HG02981 (cell line): ENCODE results near the gene MET.
"Not testable (repeated sequence)": the region's sequence is repeated elsewhere in the genome, so short reads cannot be mapped to it uniquely, and the experiment has no call there.

Experiments used
- ATAC-seq: cut with Tn5 transposase; IDR thresholded peaks from one replicate; pipeline ENCODE4 v1.9.1; 2021; ENCODE audit warnings: mild to moderate bottlenecking, moderate library complexity; ENCODE audit not compliant: unreplicated experiment

Gene MET

DNA sequence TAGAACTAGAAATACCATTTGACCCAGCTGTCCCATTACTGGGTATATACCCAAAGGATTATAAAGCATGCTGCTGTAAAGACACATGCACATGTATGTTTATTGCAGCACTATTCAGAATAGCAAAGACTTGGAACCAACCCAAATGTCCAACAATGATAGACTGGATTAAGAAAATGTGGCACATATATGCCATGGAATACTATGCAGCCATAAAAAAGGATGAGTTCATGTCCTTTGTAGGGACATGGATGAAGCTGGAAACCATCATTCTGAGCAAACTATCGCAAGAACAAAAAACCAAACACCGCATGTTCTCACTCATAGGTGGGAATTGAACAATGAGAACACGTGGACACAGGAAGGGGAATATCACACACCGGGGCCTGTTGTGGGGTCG is 74.4 kb downstream of the MET start:
- not testable (repeated sequence) for ATAC-seq

DNA sequence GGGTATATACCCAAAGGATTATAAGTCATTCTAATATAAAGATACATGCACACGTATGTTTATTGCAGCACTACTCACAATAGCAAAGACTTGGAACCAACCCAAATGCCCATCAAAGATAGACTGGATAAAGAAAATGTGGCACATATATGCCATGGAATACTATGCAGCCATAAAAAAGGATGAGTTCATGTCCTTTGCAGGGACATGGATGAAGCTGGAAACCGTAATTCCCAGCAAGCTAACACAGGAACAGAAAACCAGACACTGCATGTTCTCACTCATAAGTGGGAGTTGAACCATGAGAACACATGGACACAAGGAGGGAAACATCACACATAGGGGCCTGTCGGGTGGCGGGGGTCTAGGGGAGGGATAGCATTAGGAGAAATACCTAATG is 79.1 kb downstream of the MET start:
- not testable (repeated sequence) for ATAC-seq

DNA sequence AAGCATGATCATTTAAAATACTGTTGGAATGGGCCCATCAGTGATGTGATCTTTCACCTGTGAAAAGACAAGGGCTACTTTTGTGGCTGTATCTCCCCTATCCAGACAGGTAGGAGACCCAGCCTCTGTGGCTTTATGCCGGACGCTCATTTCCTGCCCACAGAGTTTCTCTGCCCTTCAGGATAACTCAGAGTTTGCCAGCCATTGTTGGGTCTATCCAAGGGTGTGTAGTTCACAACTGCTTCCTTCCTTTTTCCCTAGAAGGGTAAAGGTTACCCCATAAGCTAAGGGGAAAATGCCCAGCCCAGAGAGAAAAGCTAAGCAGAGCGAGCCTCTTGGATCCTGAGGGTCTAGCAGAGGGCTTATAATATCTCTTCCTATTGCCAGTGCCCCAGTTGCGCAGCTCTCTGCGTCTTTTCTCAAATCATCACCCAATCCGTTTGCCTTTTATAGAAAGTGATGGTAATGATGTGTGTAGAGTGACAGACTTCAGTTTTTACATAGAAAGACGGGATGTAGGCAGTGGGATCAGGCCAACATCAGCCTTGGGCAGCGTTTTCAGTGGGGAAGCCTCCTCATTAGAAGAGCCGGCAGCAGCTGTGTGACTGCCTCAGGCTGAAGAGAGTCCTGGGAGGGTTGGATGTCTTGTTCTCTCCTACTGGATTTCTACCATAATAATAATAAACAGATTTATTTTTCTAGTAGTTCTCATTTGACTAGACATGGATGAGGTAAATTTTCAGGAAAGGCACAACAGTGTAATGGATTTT is 80.5 kb downstream of the MET start:
- no peak for ATAC-seq

DNA sequence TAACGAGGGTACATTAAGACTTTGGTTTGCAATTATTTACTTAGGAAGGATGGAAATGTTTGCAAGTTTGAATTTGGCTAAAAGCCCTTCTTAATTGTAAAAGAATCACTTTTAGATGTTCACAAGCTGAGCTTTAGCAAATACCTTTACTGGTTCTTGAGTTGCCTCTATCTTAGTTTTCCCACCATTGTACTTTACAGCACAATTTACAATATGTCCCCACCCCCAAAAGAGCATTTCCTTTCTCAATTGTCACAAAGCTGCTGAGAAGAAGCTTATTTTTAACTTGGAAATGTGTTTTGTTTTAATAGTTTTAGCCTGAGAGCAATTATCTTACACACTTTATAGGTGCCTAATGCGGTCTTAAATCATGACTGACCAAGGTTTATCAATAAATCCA is 81.1 kb downstream of the MET start:
- no peak for ATAC-seq

DNA sequence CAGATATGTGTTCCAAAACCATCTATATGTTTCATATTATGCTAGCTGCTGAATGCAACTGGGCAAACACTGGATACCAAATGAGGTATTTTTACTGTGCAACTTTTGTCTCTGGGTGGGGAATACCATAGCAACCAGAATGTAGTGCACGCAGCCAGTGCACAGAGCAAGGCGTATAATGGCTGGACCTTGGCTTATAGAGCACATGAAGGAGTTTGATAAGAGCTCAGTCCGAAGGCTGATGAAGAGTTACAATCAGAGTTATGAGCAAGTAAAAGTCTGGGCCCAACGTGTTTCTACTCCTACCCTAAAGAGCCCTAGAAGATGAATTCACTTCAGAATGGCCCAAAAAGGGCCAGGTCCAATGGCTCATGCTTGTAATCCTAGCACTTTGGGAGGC is 82.2 kb downstream of the MET start:
- ATAC-seq: no peak

DNA sequence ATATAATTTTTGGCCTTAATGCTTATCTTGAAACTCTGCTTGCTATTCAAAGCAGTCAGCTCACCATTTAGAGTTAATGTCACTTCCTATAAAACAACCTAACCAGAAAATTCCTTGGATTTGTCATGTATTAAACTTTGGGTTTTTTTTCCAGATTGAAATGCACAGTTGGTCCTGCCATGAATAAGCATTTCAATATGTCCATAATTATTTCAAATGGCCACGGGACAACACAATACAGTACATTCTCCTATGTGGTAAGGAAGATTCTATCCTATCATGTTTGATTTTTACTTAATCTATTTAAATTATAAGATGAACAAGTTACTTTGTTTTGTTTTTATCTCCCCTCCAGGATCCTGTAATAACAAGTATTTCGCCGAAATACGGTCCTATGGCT is 85.3 kb downstream of the MET start:
- ATAC-seq: no peak

DNA sequence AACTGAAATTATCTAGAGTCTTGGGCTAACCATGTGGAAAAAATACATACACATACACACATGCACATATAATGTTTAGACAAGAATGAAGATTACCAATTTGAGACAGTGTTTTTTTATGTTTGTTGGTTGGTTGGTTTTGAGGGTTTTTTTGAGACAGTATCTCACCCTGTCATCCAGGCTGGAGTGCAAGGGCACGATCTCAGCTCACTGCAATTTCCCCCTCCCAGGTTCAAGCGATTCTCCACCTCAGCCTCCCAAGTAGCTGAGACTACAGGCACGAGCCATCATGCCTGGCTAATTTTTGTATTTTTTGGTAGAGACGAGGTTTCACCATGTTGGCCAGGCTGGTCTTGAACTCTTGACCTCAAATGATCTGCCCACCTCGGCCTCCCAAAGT is 87.6 kb downstream of the MET start:
- ATAC-seq: not testable (repeated sequence)

DNA sequence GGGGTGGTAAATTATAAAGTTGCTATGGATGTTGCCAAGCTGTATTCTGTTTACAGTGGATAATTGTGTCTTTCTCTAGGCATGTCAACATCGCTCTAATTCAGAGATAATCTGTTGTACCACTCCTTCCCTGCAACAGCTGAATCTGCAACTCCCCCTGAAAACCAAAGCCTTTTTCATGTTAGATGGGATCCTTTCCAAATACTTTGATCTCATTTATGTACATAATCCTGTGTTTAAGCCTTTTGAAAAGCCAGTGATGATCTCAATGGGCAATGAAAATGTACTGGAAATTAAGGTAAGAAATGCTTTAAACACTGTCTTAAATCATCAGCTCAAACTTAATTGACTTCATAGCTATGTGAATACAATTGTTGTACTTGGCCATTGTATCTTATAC is 91.0 kb downstream of the MET start:
- no peak for ATAC-seq

DNA sequence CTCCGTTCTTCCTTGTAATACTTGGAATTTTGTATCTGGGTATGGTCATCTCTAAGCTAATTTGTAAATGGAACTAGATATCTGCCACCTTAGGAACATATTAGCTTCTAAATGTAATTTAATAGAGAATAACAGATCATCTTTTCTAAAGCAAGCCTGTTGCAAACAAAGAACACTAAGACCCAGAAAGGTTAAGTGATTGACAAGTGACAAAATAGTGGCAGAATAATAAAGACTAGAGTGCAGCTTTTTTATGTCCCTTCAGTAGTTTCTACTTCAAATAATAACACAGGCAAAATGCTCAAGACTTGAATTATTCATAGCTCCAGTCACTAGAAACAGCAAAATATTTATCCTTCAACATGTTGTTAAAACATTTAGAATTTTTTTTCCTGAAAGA is 91.7 kb downstream of the MET start:
- ATAC-seq: no peak

DNA sequence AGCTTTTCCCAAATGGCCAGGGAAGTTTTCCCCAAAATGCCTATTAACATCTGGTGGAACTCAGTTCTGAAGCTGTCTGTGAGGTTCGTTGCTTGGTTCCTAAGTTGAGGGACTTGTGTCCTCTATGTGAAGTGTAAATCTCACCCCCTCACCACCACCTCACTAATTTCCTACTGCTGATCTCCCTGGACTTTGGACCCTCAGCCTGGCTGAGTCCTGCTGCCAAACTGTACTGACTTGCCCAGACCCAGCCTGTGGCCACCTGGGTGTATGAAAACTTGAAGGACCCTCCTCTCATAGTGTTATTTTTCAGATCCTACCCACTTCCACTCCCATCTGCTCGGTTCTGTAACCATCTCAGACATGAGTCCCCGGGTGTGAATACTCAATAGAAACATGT is 94.9 kb downstream of the MET start:
- no peak for ATAC-seq

DNA sequence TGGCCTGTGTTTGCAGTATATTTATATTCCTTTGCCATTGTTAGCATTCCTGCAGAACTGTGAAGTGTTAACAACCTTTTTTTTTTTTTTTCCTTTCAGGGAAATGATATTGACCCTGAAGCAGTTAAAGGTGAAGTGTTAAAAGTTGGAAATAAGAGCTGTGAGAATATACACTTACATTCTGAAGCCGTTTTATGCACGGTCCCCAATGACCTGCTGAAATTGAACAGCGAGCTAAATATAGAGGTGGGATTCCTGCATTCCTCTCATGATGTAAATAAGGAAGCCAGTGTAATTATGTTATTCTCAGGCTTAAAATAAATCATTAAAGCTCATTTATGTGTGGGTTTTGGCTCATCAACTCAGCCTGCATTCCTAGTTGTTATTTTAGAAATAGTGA is 97.5 kb downstream of the MET start:
- ATAC-seq: no peak

DNA sequence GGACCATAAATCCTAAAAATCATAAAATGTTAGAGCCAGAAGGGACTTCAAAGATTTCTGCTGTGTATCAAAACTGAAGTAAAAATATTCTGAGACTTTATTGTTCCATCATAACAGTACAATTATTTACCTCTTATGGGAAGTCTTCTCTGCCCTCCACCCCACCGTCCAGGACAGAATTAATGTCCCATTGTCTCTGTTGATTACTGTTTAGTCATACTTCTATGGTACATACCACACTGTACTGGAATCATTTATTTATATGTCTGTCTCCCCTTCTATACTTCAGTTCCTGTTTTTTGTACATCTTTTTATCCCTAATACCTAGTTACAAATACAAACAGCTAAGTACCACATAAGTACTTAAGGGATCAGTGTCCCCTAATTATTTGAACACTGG is 98.9 kb downstream of the MET start:
- ATAC-seq: no peak

DNA sequence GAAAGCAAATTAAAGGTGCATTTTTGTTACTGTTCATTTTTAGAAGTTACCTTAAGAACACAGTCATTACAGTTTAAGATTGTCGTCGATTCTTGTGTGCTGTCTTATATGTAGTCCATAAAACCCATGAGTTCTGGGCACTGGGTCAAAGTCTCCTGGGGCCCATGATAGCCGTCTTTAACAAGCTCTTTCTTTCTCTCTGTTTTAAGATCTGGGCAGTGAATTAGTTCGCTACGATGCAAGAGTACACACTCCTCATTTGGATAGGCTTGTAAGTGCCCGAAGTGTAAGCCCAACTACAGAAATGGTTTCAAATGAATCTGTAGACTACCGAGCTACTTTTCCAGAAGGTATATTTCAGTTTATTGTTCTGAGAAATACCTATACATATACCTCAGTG is 99.6 kb downstream of the MET start:
- no peak for ATAC-seq

DNA sequence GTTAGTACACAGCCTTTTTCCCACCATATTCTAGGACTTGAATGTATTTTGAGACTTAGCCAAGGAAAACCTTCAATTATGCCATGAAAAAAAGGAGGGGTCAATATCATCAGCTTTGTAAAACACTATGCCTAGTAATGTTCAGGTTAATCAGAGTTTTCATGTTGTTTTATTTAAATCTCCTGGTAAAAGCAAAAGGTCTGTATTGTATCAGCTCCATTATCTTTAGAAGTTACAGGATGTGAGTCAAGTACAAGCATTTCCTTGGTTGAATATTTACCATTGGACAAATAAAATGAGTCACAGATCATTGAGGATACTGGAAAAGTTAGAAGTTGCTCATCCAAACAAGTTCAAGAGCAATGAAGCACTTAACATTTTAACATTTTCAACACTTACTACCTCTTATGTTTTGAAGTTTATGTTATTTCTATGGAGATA is 100.4 kb downstream of the MET start:
- ATAC-seq: no peak

DNA sequence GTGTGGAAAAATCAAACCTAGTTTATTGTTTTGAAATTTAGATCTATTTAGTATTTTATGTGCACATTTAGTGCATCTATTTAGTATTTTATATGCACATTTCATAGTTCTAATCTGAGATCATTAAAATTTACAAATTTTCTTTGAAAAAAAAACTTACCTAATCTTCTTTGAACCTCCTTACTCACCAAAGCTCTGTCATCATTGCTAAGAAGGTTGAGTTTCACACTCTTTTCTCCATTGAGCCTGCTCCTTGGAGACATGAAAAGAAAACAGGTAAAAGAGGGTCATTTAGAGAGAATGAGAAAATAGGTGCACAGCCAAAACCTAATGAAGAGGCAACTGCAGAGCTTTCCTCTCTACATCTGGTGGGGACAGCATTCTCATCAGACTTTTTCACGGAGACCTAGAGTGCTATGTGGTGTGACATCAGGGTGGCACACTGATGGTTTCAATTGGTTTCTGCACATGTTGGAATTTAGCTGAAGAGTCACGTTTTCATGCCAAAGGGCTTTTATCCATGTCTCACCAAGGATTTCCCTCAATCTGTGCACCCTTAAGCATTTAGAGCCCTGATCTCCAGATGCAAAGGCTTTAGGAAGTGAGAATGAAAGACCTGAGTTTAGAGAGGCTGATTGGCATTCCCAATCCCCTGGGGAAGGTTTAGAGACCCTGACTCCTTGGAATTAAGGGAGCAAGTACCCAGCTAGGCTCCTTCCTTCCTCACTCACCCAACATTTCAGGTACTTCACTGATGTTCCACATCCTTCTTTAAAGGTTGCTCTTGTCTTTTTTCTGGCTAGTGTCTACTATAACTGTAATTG is 101.1 kb downstream of the MET start:
- ATAC-seq: no peak

DNA sequence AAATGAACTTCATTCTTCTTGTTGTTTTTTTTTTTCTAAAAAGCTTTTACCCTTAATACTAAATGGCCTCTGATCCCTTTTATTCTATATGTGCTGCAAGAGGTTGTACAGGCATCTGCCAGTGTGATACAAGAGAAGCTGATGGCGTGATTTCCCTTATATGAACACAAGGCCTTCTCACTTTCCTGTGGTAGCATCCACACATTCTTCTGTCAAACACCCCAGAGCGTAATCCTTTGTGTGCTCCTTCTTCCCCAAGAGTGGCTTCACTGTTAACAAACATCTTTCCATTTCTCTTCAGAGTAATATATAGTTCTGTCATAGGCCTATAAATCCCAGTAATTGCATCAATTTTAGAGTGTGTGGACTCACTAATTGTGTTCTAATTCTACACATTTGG is 104.0 kb downstream of the MET start:
- ATAC-seq: no peak

DNA sequence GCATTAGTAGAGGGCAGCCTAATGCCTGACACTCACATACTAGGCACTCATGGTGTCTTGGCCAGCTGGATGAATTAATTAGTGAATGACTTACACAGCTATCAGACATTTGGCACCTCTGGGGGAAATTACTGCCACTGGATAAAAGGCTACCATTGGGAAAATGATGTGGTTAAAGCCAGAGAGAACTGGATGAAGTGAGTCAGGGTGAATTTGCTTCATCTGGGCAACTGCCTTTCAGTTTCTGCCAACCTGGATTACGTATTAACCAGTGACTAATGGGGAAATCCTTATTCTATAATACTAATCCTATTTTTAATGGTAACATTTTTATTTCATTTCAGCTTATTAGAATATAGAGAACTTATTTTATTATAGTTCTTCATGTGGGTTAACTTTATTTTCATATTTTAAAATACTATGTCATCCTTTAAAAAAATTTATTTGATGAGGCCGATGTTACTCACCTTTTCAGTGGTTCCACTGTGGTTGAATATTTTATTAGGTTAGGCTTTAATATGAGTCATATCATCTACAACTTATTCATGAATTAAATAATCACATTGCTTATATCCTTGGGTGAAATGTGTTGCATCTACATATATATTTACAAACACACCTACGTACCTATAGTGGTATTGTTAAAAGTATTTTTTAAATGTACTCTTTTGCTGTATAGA is 104.8 kb downstream of the MET start:
- ATAC-seq: peak; percentile 69

DNA sequence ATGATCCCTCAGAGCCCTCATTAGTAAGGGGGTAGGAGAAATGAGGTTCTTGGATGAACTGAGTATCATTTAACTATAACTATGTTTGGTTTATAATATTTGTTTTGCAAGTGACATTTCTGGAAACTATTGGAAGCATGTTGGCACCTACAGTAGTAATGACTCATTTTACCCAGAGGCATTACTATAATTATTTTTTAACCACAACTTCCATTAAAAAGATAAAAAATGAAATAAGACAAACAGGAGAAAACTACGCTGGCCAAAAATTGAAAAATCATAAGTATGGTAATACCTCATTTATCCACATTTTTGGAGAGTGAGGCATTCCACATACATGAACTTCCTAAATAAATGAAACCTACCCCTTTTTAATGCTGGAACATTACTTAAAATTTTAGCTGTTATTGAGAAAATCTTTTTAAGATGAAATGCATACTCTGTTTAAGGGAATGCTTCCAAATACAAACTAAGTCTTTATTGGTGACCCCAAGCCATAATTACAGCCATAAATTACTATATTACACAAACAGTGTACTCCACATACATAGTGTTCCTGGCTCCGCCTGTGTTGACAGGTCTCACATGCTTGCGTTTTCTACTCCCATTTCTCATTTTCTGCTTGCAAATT is 105.8 kb downstream of the MET start:
- no peak for ATAC-seq

DNA sequence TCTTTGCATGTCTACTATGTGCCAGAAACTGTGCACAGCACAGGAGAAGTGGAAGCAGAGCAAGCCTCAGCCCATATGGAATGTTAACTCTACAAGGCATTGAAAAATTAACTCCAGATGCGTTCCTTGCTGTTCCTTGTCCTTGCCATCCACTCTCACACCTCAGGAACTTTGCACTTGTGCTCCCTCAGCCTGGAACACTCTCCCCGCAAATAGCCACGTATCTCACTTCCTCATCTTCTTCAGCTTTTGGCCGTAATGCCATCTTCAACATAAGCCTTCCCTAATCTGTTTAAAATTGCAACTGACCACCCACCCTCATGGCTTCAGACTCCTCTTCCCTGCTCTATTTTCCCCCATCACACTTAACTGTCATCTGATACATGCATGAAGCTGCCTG is 107.2 kb downstream of the MET start:
- ATAC-seq: no peak

DNA sequence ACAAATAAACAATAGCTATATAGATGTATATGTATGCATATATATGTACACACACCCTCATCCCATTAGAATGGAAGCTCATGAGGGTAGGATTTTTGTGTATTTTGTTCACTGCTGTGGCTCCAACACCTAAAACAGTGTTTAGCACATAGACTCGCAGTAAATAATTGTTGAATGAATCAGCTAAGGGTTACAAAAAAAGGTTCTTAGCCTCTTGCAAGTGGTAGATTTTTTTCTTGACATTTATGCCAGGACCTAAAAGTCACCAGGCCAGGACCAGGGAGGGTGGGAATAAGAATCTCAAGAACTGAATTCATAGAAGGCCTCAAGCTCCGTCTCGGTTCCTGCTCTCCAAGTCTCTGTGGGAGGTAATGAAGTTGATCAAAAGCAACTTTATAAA is 107.9 kb downstream of the MET start:
- ATAC-seq: no peak

DNA sequence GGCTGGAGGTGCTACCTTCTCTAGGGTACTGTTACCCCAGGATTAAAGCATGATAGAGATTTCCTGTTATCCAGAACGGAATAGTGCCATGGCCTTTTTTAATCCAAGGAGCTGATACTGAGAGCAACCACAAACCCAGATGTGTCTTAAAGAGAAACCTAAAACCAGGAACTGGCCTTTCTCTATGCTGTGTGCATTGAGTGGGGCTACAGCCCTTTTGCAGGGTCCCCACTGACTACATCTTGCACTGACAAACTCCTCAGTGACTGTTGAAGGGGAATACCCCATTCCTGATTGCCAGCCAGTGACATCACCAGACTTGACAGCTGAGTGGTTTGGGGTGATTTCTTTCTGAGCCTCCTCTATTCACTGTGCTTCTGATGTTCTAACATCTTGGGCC is 108.5 kb downstream of the MET start:
- ATAC-seq: no peak
